H9 (cell line): ENCODE measurements around the gene CHCHD3. TPM values are rescaled to one million over a fixed set of nuclear protein-coding genes. Genes with fewer than 3 reads are reported as not detected.

Experiments
- DNase-seq: peaks from one replicate; pipeline ENCODE4 v3.0.0-alpha.2; 2017
- H2AFZ ChIP-seq: one replicate; pipeline ENCODE4 v1.6.1; 2013; ENCODE audit warnings: mild to moderate bottlenecking, low read length, control low read depth, moderate library complexity
- H2AK5ac ChIP-seq: 2 replicates; pipeline ENCODE4 v1.6.1; 2013; ENCODE audit warnings: low read length, control low read depth, mixed read lengths; ENCODE audit not compliant: insufficient read length
- H2BK120ac ChIP-seq: one replicate; pipeline ENCODE4 v1.6.1; 2013; ENCODE audit warnings: low read depth, mild to moderate bottlenecking, low read length, control low read depth, inconsistent platforms; ENCODE audit not compliant: poor library complexity, severe bottlenecking
- H2BK12ac ChIP-seq: 2 replicates; pipeline ENCODE4 v1.6.1; 2013; ENCODE audit warnings: low read length, control low read depth, mixed read lengths, low read depth; ENCODE audit not compliant: insufficient read length
- H2BK15ac ChIP-seq: 2 replicates; pipeline ENCODE4 v1.6.1; 2013; ENCODE audit warnings: low read depth, low read length, control low read depth
- H2BK20ac ChIP-seq: one replicate; pipeline ENCODE4 v1.6.1; 2013; ENCODE audit warnings: low read depth, mild to moderate bottlenecking, low read length, control low read depth, inconsistent platforms; ENCODE audit not compliant: poor library complexity, severe bottlenecking
- H2BK5ac ChIP-seq: 2 replicates; pipeline ENCODE4 v1.6.1; 2013; ENCODE audit warnings: low read length, control low read depth, mixed read lengths; ENCODE audit not compliant: insufficient read length
- H3K14ac ChIP-seq: 2 replicates; pipeline ENCODE4 v1.6.1; 2013; ENCODE audit warnings: low read length, control low read depth; ENCODE audit not compliant: insufficient read depth
- H3K18ac ChIP-seq: 2 replicates; pipeline ENCODE4 v1.6.1; 2013; ENCODE audit warnings: low read depth, mild to moderate bottlenecking, mixed read lengths, low read length, control low read depth; ENCODE audit not compliant: insufficient read length
- H3K23ac ChIP-seq: 2 replicates; pipeline ENCODE4 v1.6.1; 2013; ENCODE audit warnings: low read length, control low read depth, mixed read lengths, low read depth; ENCODE audit not compliant: insufficient read length
- H3K23me2 ChIP-seq: 2 replicates; pipeline ENCODE4 v1.6.1; 2013; ENCODE audit warnings: low read depth, mild to moderate bottlenecking, mixed read lengths, low read length, control low read depth; ENCODE audit not compliant: insufficient read length, poor library complexity, severe bottlenecking
- H3K27ac ChIP-seq: 2 replicates; pipeline ENCODE4 v1.5.1; 2013; ENCODE audit warnings: low read length, control low read depth, mixed read lengths, low read depth; ENCODE audit not compliant: insufficient read length
- H3K27me3 ChIP-seq: 2 replicates; pipeline ENCODE4 v1.6.1; 2013; ENCODE audit warnings: low read length, control low read depth, inconsistent platforms; ENCODE audit not compliant: insufficient read depth
- H3K4ac ChIP-seq: 2 replicates; pipeline ENCODE4 v1.6.1; 2013; ENCODE audit warnings: low read depth, mild to moderate bottlenecking, control low read depth, inconsistent platforms, low read length, moderate library complexity
- H3K4me1 ChIP-seq: 2 replicates; pipeline ENCODE4 v1.6.1; 2013; ENCODE audit warnings: low read length, control low read depth, inconsistent platforms; ENCODE audit not compliant: insufficient read depth
- H3K4me2 ChIP-seq: 2 replicates; pipeline ENCODE4 v1.6.1; 2013; ENCODE audit warnings: low read length, control low read depth, mixed read lengths; ENCODE audit not compliant: insufficient read length, insufficient read depth
- H3K56ac ChIP-seq: 2 replicates; pipeline ENCODE4 v1.6.1; 2013; ENCODE audit warnings: low read depth, mild to moderate bottlenecking, mixed read lengths, low read length, control low read depth; ENCODE audit not compliant: insufficient read length
- H3K79me1 ChIP-seq: 2 replicates; pipeline ENCODE4 v1.6.1; 2013; ENCODE audit warnings: low read depth, mild to moderate bottlenecking, moderate library complexity, low read length, control low read depth, inconsistent platforms; ENCODE audit not compliant: insufficient read depth, poor library complexity, severe bottlenecking
- H3K79me2 ChIP-seq: 2 replicates; pipeline ENCODE4 v1.6.1; 2013; ENCODE audit warnings: low read length, control low read depth, inconsistent platforms; ENCODE audit not compliant: insufficient read depth
- H3K9ac ChIP-seq: 2 replicates; pipeline ENCODE4 v1.6.1; 2013; ENCODE audit warnings: low read length, control low read depth, mixed read lengths; ENCODE audit not compliant: insufficient read length; ENCODE audit errors: extremely low read depth
- H3K9me3 ChIP-seq: one replicate; pipeline ENCODE4 v1.6.1; 2013; ENCODE audit warnings: low read depth, low read length, inconsistent platforms; ENCODE audit not compliant: control insufficient read depth
- H3T11ph ChIP-seq: one replicate; pipeline ENCODE4 v1.6.1; 2013; ENCODE audit warnings: mild to moderate bottlenecking, low read length, control low read depth, inconsistent platforms
- H4K20me1 ChIP-seq: one replicate; pipeline ENCODE4 v1.6.1; 2013; ENCODE audit not compliant: control insufficient read depth, insufficient read length, insufficient read depth
- H4K5ac ChIP-seq: 2 replicates; pipeline ENCODE4 v1.6.1; 2013; ENCODE audit warnings: low read depth, mild to moderate bottlenecking, mixed read lengths, low read length, control low read depth; ENCODE audit not compliant: insufficient read length
- H4K8ac ChIP-seq: replicated peaks from 2 replicates; pipeline ENCODE4 v1.6.1; 2013; ENCODE audit warnings: low read length, control low read depth, mixed read lengths, low read depth; ENCODE audit not compliant: insufficient read length
- H4K91ac ChIP-seq: 2 replicates; pipeline ENCODE4 v1.6.1; 2013; ENCODE audit warnings: low read depth, mild to moderate bottlenecking, moderate library complexity, mixed read lengths, low read length, control low read depth; ENCODE audit not compliant: insufficient read length
- H3K27ac Mint-ChIP-seq, 3 experiments: 2 replicates in 2 of 3; 3 replicates in 1 of 3; pipeline ENCODE4 v1.8.0; 2020 to 2021; ENCODE audit warnings: mixed read lengths in 3 of 3, mild to moderate bottlenecking in 1 of 3, moderate library complexity in 1 of 3
- H3K27me3 Mint-ChIP-seq: 2 replicates; pipeline ENCODE4 v1.8.0; 2021; ENCODE audit warnings: low read depth, mild to moderate bottlenecking, moderate library complexity, mixed read lengths
- H3K36me3 Mint-ChIP-seq, 3 experiments: 2 replicates in 2 of 3; 3 replicates in 1 of 3; pipeline ENCODE4 v1.8.0; 2020 to 2021; ENCODE audit warnings: low read depth in 3 of 3, mixed read lengths in 3 of 3; ENCODE audit not compliant: insufficient read depth in 1 of 3
- H3K4me1 Mint-ChIP-seq, 2 experiments: 2 replicates each; pipeline ENCODE4 v1.8.0; 2020; ENCODE audit warnings: mixed read lengths in 2 of 2
- H3K4me3 Mint-ChIP-seq, 2 experiments: 2 replicates in 1 of 2; 3 replicates in 1 of 2; pipeline ENCODE4 v1.8.0; 2020 to 2021; ENCODE audit warnings: mild to moderate bottlenecking in 2 of 2, mixed read lengths in 2 of 2, moderate library complexity in 1 of 2
- H3K9me3 Mint-ChIP-seq, 2 experiments: 2 replicates in 1 of 2; 3 replicates in 1 of 2; pipeline ENCODE4 v1.8.0; 2020; ENCODE audit warnings: mild to moderate bottlenecking in 2 of 2, mixed read lengths in 2 of 2, moderate library complexity in 1 of 2
- WGBS: extraction: QIAGEN DNeasy Blood & Tissue Kit; methylation state at CpG from one replicate; pipeline ENCODE4 v1.1.7; 2013; ENCODE audit warnings: missing lambda C conversion rate, low lambda C conversion rate, mixed read lengths; ENCODE audit not compliant: insufficient read length; ENCODE audit errors: extremely low coverage; 5-methylcytosine and 5-hydroxymethylcytosine counted together
- total RNA-seq: library from RNA; stranded (reverse); gene quantifications from 2 replicates; pipeline ENCODE4 v1.2.1, GENCODE V29; 2021
- TF ChIP-seq, protein P1 (sequence below): fragments of 200-600 bp; sonication (generic); conservative IDR thresholded peaks from 3 replicates; pipeline ENCODE4 v1.8.0; 2021; ENCODE audit warnings: antibody characterized with exemption, mild to moderate bottlenecking

The CHCHD3 gene
- total RNA-seq, 1 experiment from 2014 or later, result 104 TPM

DNA sequence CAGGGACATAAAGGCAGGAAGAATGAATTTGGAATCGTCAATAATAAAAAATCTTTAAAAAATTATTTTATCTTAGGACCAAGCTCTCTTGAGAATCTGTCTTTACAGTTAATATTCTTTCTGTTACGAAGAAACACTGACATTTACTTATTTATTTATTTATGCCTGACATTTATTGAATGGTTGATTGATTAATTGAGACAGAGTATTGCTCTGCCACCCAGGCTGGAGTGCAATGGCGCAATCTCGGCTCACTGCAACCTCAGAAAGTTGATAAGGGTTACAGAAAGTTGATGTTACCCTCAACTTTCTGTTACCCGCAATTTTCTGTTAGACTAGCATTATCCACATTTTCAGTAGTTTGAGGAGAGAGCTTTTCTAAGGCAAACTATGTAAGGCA, 70.1 kb downstream of the CHCHD3 start:
- no peak overlapping the region for H4K8ac ChIP-seq
- H2BK120ac ChIP-seq, result no peak overlapping the region
- no peak overlapping the region for H3K18ac ChIP-seq
- H3K4ac ChIP-seq, result no peak overlapping the region
- H3K4me1 ChIP-seq, result peaks cover 3% of the 10 kb centered on the region
- TF ChIP-seq, protein P1, sequence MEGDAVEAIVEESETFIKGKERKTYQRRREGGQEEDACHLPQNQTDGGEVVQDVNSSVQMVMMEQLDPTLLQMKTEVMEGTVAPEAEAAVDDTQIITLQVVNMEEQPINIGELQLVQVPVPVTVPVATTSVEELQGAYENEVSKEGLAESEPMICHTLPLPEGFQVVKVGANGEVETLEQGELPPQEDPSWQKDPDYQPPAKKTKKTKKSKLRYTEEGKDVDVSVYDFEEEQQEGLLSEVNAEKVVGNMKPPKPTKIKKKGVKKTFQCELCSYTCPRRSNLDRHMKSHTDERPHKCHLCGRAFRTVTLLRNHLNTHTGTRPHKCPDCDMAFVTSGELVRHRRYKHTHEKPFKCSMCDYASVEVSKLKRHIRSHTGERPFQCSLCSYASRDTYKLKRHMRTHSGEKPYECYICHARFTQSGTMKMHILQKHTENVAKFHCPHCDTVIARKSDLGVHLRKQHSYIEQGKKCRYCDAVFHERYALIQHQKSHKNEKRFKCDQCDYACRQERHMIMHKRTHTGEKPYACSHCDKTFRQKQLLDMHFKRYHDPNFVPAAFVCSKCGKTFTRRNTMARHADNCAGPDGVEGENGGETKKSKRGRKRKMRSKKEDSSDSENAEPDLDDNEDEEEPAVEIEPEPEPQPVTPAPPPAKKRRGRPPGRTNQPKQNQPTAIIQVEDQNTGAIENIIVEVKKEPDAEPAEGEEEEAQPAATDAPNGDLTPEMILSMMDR, result no peak
- Mint-ChIP-seq H3K9me3 (no peaks in the 10 kb centered on the region), H3K27me3 (no peaks in the 10 kb centered on the region), H3K36me3 (peaks cover 0 to 4% (median 0%) of the 10 kb centered on the region in 3 experiments; a peak in 2 of 7 replicates), H3K27ac (no peak overlapping the region), H3K4me3 (no peak overlapping the region), H3K4me1 (peaks cover 11% of the 10 kb centered on the region in 2 experiments)
- peaks cover 9% of the 10 kb centered on the region for H3K79me1 ChIP-seq
- no peak overlapping the region for H3K14ac ChIP-seq
- no peak for DNase-seq
- no peaks in the 10 kb centered on the region for H3K23me2 ChIP-seq
- WGBS, result no CpG with 5 or more reads among the region's 5 CpGs
- H2AFZ ChIP-seq, result no peak overlapping the region
- H2AK5ac ChIP-seq, result no peak overlapping the region
- no peaks in the 10 kb centered on the region for H3K9me3 ChIP-seq
- no peaks in the 10 kb centered on the region for H4K20me1 ChIP-seq
- H3K4me2 ChIP-seq, result no peak overlapping the region
- H2BK20ac ChIP-seq, result no peak overlapping the region
- H3K56ac ChIP-seq, result no peak overlapping the region
- H2BK15ac ChIP-seq, result no peak overlapping the region
- H3K27me3 ChIP-seq, result no peaks in the 10 kb centered on the region
- H3K23ac ChIP-seq, result no peak overlapping the region
- H3K27ac ChIP-seq, result no peak overlapping the region
- H3T11ph ChIP-seq, result no peak overlapping the region
- H3K9ac ChIP-seq, result no peak overlapping the region
- no peak overlapping the region for H4K5ac ChIP-seq
- no peak overlapping the region for H2BK5ac ChIP-seq
- H2BK12ac ChIP-seq, result no peak overlapping the region
- H3K79me2 ChIP-seq, result peaks cover under 1% of the 10 kb centered on the region; the same call in 1 of the 2 replicates
- no peak overlapping the region for H4K91ac ChIP-seq
